GM23248 (cell line): ENCODE results near the gene AMN1. TPM values are rescaled to one million over a fixed set of nuclear protein-coding genes. Genes with fewer than 3 reads are reported as not detected.

Source experiments
- DNase-seq: peaks from one replicate; pipeline ENCODE4 v3.0.0-alpha.2; 2015
- H2AFZ ChIP-seq: fragments of 200-600 bp; sonication (generic); 2 replicates; pipeline ENCODE4 v1.6.1; 2016; ENCODE audit warnings: antibody characterized with exemption
- H3F3A ChIP-seq: fragments of 200-600 bp; sonication (generic); 2 replicates; pipeline ENCODE4 v1.6.1; 2016; ENCODE audit warnings: mild to moderate bottlenecking, antibody characterized with exemption, mixed run types; ENCODE audit not compliant: insufficient read depth
- H3K27ac ChIP-seq: fragments of 200-600 bp; sonication (generic); 2 replicates; pipeline ENCODE4 v1.5.1; 2016; ENCODE audit warnings: mild to moderate bottlenecking
- H3K27me3 ChIP-seq: fragments of 200-600 bp; sonication (generic); replicated peaks from 2 replicates; pipeline ENCODE4 v1.6.1; 2016; ENCODE audit warnings: mild to moderate bottlenecking; ENCODE audit not compliant: insufficient read depth
- H3K36me3 ChIP-seq: fragments of 200-600 bp; sonication (generic); 2 replicates; pipeline ENCODE4 v1.6.1; 2016; ENCODE audit warnings: low read depth, mild to moderate bottlenecking
- H3K4me1 ChIP-seq: fragments of 200-600 bp; sonication (generic); 2 replicates; pipeline ENCODE4 v1.6.1; 2016; ENCODE audit warnings: mild to moderate bottlenecking; ENCODE audit not compliant: insufficient read depth
- H3K4me2 ChIP-seq: fragments of 200-600 bp; sonication (generic); one replicate; pipeline ENCODE4 v1.6.1; 2016; ENCODE audit warnings: mild to moderate bottlenecking; ENCODE audit not compliant: unreplicated experiment
- H3K4me3 ChIP-seq: fragments of 200-600 bp; sonication (generic); 2 replicates; pipeline ENCODE4 v1.5.1; 2016; ENCODE audit warnings: mild to moderate bottlenecking
- H3K79me2 ChIP-seq: fragments of 200-600 bp; sonication (generic); 2 replicates; pipeline ENCODE4 v1.6.1; 2016; ENCODE audit warnings: mild to moderate bottlenecking; ENCODE audit not compliant: insufficient read depth
- H3K9ac ChIP-seq: fragments of 200-600 bp; sonication (generic); 2 replicates; pipeline ENCODE4 v1.6.1; 2016; ENCODE audit warnings: mild to moderate bottlenecking
- H3K9me2 ChIP-seq: fragments of 200-600 bp; sonication (generic); 2 replicates; pipeline ENCODE4 v1.6.1; 2016; ENCODE audit warnings: mixed run types, mild to moderate bottlenecking, moderate library complexity; ENCODE audit not compliant: insufficient read depth
- H3K9me3 ChIP-seq: fragments of 200-600 bp; sonication (generic); one replicate; pipeline ENCODE4 v1.6.1; 2017; ENCODE audit warnings: low read depth
- H4K20me1 ChIP-seq: fragments of 200-600 bp; sonication (generic); 2 replicates; pipeline ENCODE4 v1.6.0; 2016; ENCODE audit not compliant: insufficient read depth
- EZH2 ChIP-seq: fragments of 200-600 bp; sonication (generic); IDR thresholded peaks from 2 replicates; pipeline ENCODE4 v1.6.1; 2018; ENCODE audit warnings: antibody characterized with exemption, mild to moderate bottlenecking; ENCODE audit not compliant: insufficient read depth, poor library complexity, severe bottlenecking
- EZH2phosphoT487 ChIP-seq: fragments of 200-600 bp; sonication (generic); IDR thresholded peaks from 2 replicates; pipeline ENCODE4 v1.6.1; 2018; ENCODE audit warnings: antibody characterized with exemption, moderate library complexity, mild to moderate bottlenecking, low read depth; ENCODE audit not compliant: insufficient read depth
- WGBS, 2 experiments: methylation state at CpG; one replicate each; pipeline ENCODE4 v1.1.6; 2015 to 2017; ENCODE audit warnings: low lambda C conversion rate in 2 of 2, low coverage in 1 of 2; ENCODE audit errors: missing lambda C conversion rate in 2 of 2; 5-methylcytosine and 5-hydroxymethylcytosine counted together
- in situ Hi-C: fragments of 300-500 bp; cut with MboI; formaldehyde crosslinking; loops from 2 replicates; pipeline ENCODE4 v1.15.0; 2020
- polyA plus RNA-seq: library from polyadenylated mRNA; unstranded; fragments of >200 nt; fragmentation: Nextera tagmentation; extraction: Ambion mirVana; gene quantifications from 2 replicates; pipeline ENCODE4 v1.2.1, GENCODE V29; 2016
- total RNA-seq: library from RNA; depleted of rRNA; stranded (reverse); fragments of >200 nt; shearing (Covaris generic); gene quantifications from 2 replicates; pipeline ENCODE4 v1.2.3, GENCODE V29; 2014

The AMN1 gene
- total and polyA plus RNA-seq, 2 experiments from 2014 or later: 5.0 to 5.7 TPM

DNA sequence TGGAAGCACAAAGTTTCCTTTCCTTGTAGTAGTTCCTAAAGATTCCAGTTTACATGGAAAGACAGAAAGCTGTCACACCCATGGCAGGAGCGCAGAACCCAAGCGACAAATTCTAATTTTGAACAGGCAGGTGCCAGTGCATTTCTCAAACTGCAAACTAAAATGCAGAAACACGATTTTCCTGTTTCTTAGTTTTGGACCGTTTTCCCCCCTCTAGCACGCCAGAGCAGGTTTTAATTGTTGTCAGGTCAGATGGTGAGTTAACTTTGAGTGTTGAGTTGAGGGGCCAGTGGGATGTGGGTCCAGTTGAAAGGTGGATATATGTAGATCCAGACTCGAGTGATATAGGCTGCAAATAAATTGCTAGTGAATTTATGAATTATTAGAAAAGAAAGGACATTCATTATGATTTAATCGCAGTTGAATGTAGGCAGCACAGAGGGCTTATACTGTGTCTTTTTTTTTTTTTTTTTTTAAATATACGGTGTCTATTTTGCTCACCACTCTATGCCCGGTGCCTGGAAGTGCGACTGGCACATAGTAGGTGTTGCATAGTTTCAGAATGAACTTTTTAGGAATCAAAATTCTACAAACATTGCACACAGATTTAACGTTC lies 70.2 kb downstream of the AMN1 start:
- Histone ChIP-seq H3K4me2 (peak overlapping the region; percentile 92), H3K4me1 (peaks cover 2% of the 10 kb centered on the region; the same call in 1 of the 2 replicates), H3K4me3 (peak overlapping the region; percentile 93), H4K20me1 (no peaks in the 10 kb centered on the region), H2AFZ (peak overlapping the region; percentile 99), H3F3A (no peaks in the 10 kb centered on the region; the same call in 1 of the 2 replicates), H3K36me3 (no peaks in the 10 kb centered on the region), H3K9me3 (no peaks in the 10 kb centered on the region), H3K27ac (peak overlapping the region; percentile 83), H3K9ac (peak overlapping the region; percentile 92), H3K9me2 (no peaks in the 10 kb centered on the region), H3K27me3 (no peaks in the 10 kb centered on the region), H3K79me2 (no peaks in the 10 kb centered on the region)
- WGBS, 2 experiments: 18 to 19% methylated on average over 11 of the region's 11 CpGs
- in situ Hi-C loops: loop anchor here (10.0 to 25.0 kb wide), 4 partner anchors 304 to 1004 kb away; partner anchors contain the start of gene RESF1
- no peak for DNase-seq
- TF ChIP-seq EZH2phosphoT487 (no peak), EZH2 (no peak)

- Histone ChIP-seq H3K4me1 (peaks cover 5% of the 10 kb centered on the region; the same call in 1 of the 2 replicates), H3K9me2 (no peaks in the 10 kb centered on the region), H2AFZ (peak overlapping the region; percentile 35), H3K4me2 (no peak overlapping the region), H3K79me2 (no peaks in the 10 kb centered on the region), H3K27me3 (no peaks in the 10 kb centered on the region), H4K20me1 (no peaks in the 10 kb centered on the region), H3K27ac (no peak overlapping the region), H3F3A (no peaks in the 10 kb centered on the region; the same call in 1 of the 2 replicates), H3K4me3 (no peak overlapping the region), H3K36me3 (no peaks in the 10 kb centered on the region), H3K9me3 (no peaks in the 10 kb centered on the region), H3K9ac (no peak overlapping the region)
- in situ Hi-C loops: loop anchor here (10.0 to 25.0 kb wide), 4 partner anchors 307 to 1007 kb away; partner anchors contain the start of gene RESF1
- TF ChIP-seq EZH2phosphoT487: no peak
- no peak for TF ChIP-seq EZH2
- WGBS, 2 experiments: 20 to 33% methylated on average over 1 of the region's 1 CpG
- no peak for DNase-seq
Measured at GRCh38 chr12:31655792-31656191, 73.0 kb downstream of the AMN1 start.

DNA sequence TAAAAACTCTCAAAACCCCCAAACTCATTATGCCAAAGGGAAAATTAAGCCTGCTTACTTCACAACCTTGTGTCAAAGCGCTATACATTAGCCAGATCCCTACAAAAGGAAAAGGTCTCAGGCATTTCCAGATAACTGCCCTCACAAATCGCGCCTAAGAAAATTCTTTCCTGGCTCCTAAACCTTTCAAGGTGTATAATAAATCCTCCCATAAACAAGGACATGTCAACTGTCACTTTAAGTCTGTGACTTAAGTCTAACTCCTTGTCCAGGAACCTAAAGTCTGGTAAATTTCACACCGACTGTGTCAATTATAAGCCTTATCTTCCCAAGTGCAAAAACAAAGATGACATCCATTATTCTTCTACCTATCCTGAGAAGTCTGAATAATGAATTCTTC lies 73.6 kb downstream of the AMN1 start:
- H3K79me2 ChIP-seq: no peaks in the 10 kb centered on the region
- H2AFZ ChIP-seq: 0 out of 2 replicates have a peak overlapping the region, but pooled peaks have one; percentile 35
- no peaks in the 10 kb centered on the region for H3K9me2 ChIP-seq
- no peak overlapping the region for H3K27ac ChIP-seq
- no peaks in the 10 kb centered on the region; the same call in 1 of the 2 replicates for H3F3A ChIP-seq
- H3K4me2 ChIP-seq: no peak overlapping the region
- H3K4me1 ChIP-seq: peaks cover 5% of the 10 kb centered on the region; the same call in 1 of the 2 replicates
- WGBS, 2 experiments: 30 to 35% methylated on average over 4 of the region's 4 CpGs
- H3K9ac ChIP-seq: no peak overlapping the region
- no peaks in the 10 kb centered on the region for H3K9me3 ChIP-seq
- no peak overlapping the region for H3K4me3 ChIP-seq
- in situ Hi-C loops: loop anchor here (10.0 to 25.0 kb wide), 4 partner anchors 307 to 1007 kb away; partner anchors contain the start of gene RESF1
- TF ChIP-seq EZH2 (no peak), EZH2phosphoT487 (no peak)
- H4K20me1 ChIP-seq: no peaks in the 10 kb centered on the region
- no peaks in the 10 kb centered on the region for H3K36me3 ChIP-seq
- H3K27me3 ChIP-seq: no peaks in the 10 kb centered on the region
- DNase-seq: no peak

DNA sequence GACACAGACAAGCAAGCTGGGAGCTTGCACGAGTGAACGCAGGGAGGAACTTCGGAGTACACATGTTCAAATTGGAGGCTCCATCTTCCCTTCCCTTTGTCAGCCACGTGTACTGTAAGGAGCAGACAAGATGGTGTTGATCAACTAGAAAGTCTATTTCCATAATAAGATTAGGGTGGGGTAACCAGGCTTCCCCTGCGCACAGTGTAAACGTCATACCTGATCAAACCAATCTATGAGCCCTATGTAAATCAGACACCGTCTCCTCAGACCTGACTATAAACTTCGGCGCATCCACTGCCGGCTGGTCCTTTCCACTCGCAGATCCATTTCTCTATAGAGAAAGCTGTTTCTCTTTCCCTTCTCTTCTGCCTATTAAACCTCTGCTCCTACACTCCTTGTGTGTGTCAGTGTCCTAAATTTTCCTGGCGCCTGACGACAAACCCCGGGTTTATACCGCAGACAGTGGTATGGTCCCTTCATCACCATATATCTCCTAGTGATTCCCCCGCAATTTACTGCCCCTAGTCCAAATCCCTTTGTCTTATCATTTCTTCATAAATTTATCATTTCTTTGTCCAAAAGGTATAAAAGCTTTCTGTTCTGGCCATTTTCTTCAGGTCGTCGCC lies 76.8 kb downstream of the AMN1 start:
- Histone ChIP-seq H3K4me1 (peaks cover 5% of the 10 kb centered on the region; the same call in 1 of the 2 replicates), H3K4me2 (no peak overlapping the region), H3F3A (no peaks in the 10 kb centered on the region), H4K20me1 (no peaks in the 10 kb centered on the region), H3K9me2 (no peaks in the 10 kb centered on the region), H3K27ac (no peak overlapping the region), H2AFZ (peak overlapping the region; percentile 93), H3K9ac (no peak overlapping the region), H3K79me2 (no peaks in the 10 kb centered on the region), H3K36me3 (no peaks in the 10 kb centered on the region), H3K27me3 (no peaks in the 10 kb centered on the region), H3K4me3 (no peak overlapping the region), H3K9me3 (no peaks in the 10 kb centered on the region)
- 86 to 89% methylated on average over 17 to 18 of the region's 18 CpGs for WGBS, 2 experiments
- DNase-seq: no peak
- no peak for TF ChIP-seq EZH2
- in situ Hi-C loops: loop anchor here (10.0 to 25.0 kb wide), 4 partner anchors 310 to 1010 kb away; partner anchors contain the start of gene RESF1
